Measurements from ENCODE around the gene ZNF296. TPM values are rescaled to one million over a fixed set of nuclear protein-coding genes. Genes with fewer than 3 reads are reported as not detected.

Gene ZNF296
- total RNA-seq, 1 donor from 2014 or later: 5.8 TPM

DNA sequence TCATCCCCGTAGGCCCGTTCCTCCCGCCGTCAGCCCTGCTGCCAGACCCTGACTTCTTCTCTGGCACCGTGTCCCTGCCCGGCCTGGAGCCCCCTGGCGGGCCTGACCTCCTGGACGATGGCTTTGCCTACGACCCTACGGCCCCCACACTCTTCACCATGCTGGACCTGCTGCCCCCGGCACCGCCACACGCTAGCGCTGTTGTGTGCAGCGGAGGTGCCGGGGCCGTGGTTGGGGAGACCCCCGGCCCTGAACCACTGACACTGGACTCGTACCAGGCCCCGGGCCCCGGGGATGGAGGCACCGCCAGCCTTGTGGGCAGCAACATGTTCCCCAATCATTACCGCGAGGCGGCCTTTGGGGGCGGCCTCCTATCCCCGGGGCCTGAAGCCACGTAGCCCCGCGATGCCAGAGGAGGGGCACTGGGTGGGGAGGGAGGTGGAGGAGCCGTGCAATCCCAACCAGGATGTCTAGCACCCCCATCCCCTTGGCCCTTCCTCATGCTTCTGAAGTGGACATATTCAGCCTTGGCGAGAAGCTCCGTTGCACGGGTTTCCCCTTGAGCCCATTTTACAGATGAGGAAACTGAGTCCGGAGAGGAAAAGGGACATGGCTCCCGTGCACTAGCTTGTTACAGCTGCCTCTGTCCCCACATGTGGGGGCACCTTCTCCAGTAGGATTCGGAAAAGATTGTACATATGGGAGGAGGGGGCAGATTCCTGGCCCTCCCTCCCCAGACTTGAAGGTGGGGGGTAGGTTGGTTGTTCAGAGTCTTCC is 38.7 kb downstream of the ZNF296 start:
- peak overlapping the region; percentile 49 for H3K27ac Mint-ChIP-seq
- H3K36me3 Mint-ChIP-seq (ENCODE audit: low read depth): peaks cover 61% of the 10 kb centered on the region
- H3K27me3 Mint-ChIP-seq (ENCODE audit: low read depth): no peaks in the 10 kb centered on the region
- H3K4me1 Mint-ChIP-seq (ENCODE audit: low read depth): peaks cover 21% of the 10 kb centered on the region
- DNase-seq (ENCODE audit: low spot score): no peak
- intact Hi-C loops (cut with micrococcal nuclease): loop anchor here (5.0 kb wide), 1 partner anchor 40 kb away; the partner anchor contains the start of genes GEMIN7 and ZNF296
- H3K4me3 Mint-ChIP-seq (ENCODE audit: low read depth): peak overlapping the region; percentile 64
- H3K9me3 Mint-ChIP-seq: no peaks in the 10 kb centered on the region

DNA sequence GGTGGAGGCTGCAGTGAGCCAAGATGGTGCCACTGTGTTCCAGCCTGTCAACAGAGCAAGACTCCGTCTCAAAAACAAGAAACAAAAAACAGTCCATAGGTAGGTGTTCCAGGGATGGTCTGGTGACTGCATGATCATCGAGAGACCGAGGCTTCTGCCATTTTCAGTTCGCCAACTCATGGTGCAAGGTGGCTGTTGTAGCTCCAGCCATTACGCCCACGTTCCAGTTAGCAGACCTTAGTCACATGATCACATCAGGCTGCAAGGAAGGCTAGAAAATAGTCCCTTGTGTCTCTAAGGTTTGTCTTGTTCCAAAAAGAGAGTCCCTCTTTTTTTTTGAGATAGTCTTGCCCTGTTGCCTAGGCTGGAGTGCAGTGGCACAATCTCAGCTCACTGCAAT is 40.5 kb downstream of the ZNF296 start:
- intact Hi-C loops (cut with micrococcal nuclease): loop anchor here (5.0 kb wide), 1 partner anchor 42 kb away; the partner anchor contains the start of genes GEMIN7 and ZNF296
- H3K4me3 Mint-ChIP-seq (ENCODE audit: low read depth): no peak overlapping the region
- H3K27me3 Mint-ChIP-seq (ENCODE audit: low read depth): no peaks in the 10 kb centered on the region
- no peak overlapping the region for H3K27ac Mint-ChIP-seq
- no peak for DNase-seq (ENCODE audit: low spot score)
- H3K36me3 Mint-ChIP-seq (ENCODE audit: low read depth): peaks cover 61% of the 10 kb centered on the region
- no peaks in the 10 kb centered on the region for H3K9me3 Mint-ChIP-seq
- peaks cover 13% of the 10 kb centered on the region for H3K4me1 Mint-ChIP-seq (ENCODE audit: low read depth)

DNA sequence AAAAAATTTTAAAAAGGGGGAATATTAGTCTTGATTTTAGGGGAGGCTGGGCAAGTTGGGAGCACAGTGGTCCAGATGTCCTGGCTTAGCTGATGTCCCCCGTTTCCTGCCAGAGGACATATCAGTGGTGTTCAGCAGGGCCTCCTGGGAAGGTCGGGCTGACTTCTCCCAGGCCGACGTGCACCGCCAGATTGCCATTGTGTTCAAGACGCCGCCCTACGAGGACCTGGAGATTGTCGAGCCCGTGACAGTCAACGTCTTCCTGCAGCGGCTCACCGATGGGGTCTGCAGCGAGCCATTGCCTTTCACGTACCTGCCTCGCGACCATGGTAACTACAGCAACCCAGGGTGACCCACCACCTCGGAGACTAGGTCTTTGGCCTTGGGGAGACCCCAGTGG is 43.9 kb downstream of the ZNF296 start:
- no peak overlapping the region for H3K27ac Mint-ChIP-seq
- intact Hi-C loops (cut with micrococcal nuclease): no loop called here
- H3K36me3 Mint-ChIP-seq (ENCODE audit: low read depth): peaks cover 70% of the 10 kb centered on the region
- no peak overlapping the region for H3K4me3 Mint-ChIP-seq (ENCODE audit: low read depth)
- no peaks in the 10 kb centered on the region for H3K9me3 Mint-ChIP-seq
- H3K27me3 Mint-ChIP-seq (ENCODE audit: low read depth): no peaks in the 10 kb centered on the region
- DNase-seq (ENCODE audit: low spot score): no peak
- H3K4me1 Mint-ChIP-seq (ENCODE audit: low read depth): no peaks in the 10 kb centered on the region

DNA sequence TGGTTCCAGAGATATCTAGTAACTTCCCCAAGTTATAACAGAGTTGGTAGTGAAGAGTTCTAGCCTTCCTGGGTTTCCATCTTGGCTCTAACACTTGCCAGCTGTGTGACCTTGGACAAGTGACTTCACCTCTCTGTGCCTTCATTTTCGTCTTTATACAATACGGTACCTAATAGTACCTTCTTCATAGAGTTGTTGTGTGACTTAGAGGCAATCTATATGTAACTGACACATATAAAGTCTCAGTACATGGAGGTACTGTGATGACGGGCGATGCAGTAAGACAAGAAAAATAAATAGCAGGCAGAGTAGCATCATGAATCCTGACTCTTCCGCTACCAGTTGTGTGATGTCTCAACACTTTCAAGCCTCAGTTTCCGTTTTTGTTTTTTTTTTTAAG is 45.5 kb downstream of the ZNF296 start:
- intact Hi-C loops (cut with micrococcal nuclease): no loop called here
- H3K36me3 Mint-ChIP-seq (ENCODE audit: low read depth): peaks cover 81% of the 10 kb centered on the region
- no peak overlapping the region for H3K27ac Mint-ChIP-seq
- H3K27me3 Mint-ChIP-seq (ENCODE audit: low read depth): no peaks in the 10 kb centered on the region
- no peak overlapping the region for H3K4me3 Mint-ChIP-seq (ENCODE audit: low read depth)
- H3K4me1 Mint-ChIP-seq (ENCODE audit: low read depth): no peaks in the 10 kb centered on the region
- H3K9me3 Mint-ChIP-seq: no peaks in the 10 kb centered on the region
- no peak for DNase-seq (ENCODE audit: low spot score)

DNA sequence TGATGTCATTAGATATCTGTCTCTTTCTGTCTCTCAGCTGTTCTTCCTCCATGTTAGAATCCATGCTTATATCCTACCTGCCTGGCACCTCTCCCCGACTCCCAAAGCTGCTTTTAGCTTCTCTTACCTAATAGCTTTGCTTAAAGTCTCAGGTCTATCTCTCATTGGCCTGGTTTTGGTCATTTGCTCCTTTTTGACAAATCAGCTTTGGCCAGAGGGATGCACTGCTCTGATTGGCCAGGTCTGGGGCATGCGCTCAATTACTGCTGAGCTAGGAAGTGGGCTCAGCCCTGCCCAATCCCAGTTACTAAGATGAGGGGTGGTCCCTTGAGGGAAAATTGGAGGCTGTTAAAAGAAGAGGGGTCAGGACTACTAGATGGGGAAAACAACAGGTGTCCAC is 48.9 kb downstream of the ZNF296 start:
- no peak for DNase-seq (ENCODE audit: low spot score)
- no peaks in the 10 kb centered on the region for H3K9me3 Mint-ChIP-seq
- intact Hi-C loops (cut with micrococcal nuclease): no loop called here
- H3K27me3 Mint-ChIP-seq (ENCODE audit: low read depth): no peaks in the 10 kb centered on the region
- H3K4me3 Mint-ChIP-seq (ENCODE audit: low read depth): no peak overlapping the region
- no peak overlapping the region for H3K27ac Mint-ChIP-seq
- H3K4me1 Mint-ChIP-seq (ENCODE audit: low read depth): no peaks in the 10 kb centered on the region
- peaks cover 73% of the 10 kb centered on the region for H3K36me3 Mint-ChIP-seq (ENCODE audit: low read depth)

DNA sequence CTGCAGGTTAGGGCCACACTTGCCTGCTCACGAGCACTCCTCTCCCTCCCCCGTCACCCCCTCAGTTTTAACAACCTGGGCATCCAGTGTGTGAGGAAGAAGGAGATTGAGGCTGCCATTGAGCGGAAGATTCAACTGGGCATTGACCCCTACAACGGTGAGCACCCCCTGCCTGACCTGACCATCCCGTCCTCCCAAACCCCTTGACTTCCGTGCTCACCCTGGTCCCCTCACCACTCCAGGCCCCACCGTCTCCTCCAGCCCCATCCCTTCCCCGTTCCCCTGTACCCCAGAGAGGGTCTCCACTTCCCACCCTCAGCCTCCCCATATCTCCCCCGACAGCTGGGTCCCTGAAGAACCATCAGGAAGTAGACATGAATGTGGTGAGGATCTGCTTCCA is 51.0 kb downstream of the ZNF296 start:
- intact Hi-C loops (cut with micrococcal nuclease): no loop called here
- no peak overlapping the region for H3K27ac Mint-ChIP-seq
- H3K36me3 Mint-ChIP-seq (ENCODE audit: low read depth): peaks cover 64% of the 10 kb centered on the region
- H3K4me1 Mint-ChIP-seq (ENCODE audit: low read depth): no peaks in the 10 kb centered on the region
- no peak for DNase-seq (ENCODE audit: low spot score)
- H3K27me3 Mint-ChIP-seq (ENCODE audit: low read depth): no peaks in the 10 kb centered on the region
- H3K4me3 Mint-ChIP-seq (ENCODE audit: low read depth): no peak overlapping the region
- no peaks in the 10 kb centered on the region for H3K9me3 Mint-ChIP-seq

DNA sequence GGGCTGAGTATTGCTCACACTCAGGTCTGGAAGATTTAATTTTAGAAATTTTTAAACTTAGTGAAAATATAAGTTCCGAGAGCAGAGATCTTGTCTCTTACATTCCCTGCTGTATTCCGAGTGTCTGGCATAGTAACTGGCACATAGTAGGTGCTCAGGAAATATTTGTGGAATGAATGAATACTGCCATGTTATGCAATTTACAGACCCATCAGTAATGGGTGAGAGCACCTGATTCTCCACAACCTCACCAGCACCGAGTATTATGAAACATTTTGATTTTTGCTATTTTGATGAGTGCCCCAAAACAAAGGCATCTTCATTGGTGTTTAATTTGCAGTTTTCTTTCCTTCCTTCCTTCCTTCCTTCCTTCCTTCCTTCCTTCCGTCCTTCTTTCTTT is 53.2 kb downstream of the ZNF296 start:
- intact Hi-C loops (cut with micrococcal nuclease): no loop called here
- no peak for DNase-seq (ENCODE audit: low spot score)
- no peak overlapping the region for H3K4me3 Mint-ChIP-seq (ENCODE audit: low read depth)
- H3K4me1 Mint-ChIP-seq (ENCODE audit: low read depth): no peaks in the 10 kb centered on the region
- H3K9me3 Mint-ChIP-seq: no peaks in the 10 kb centered on the region
- H3K27me3 Mint-ChIP-seq (ENCODE audit: low read depth): no peaks in the 10 kb centered on the region
- H3K36me3 Mint-ChIP-seq (ENCODE audit: low read depth): peaks cover 51% of the 10 kb centered on the region
- H3K27ac Mint-ChIP-seq: no peak overlapping the region

DNA sequence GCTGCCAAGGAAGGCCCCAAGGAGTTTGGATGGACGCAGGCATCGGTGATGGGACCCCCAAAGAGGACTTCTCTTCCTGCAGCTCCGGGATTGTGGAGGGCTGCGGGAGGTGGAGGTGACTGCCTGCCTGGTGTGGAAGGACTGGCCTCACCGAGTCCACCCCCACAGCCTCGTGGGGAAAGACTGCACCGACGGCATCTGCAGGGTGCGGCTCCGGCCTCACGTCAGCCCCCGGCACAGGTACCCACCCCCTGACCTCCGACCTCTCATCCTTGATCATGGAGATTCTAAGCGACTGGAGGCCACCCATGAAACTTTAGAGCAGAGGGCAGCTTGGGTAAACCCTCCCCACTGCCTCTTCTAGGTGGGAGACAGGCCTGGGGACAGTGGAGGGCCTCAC is 54.3 kb downstream of the ZNF296 start:
- H3K27ac Mint-ChIP-seq: no peak overlapping the region

More for the DNA sequence above, 54.3 kb downstream of the ZNF296 start:
- Mint-ChIP-seq H3K4me3 (ENCODE audit: low read depth) (no peak overlapping the region), H3K36me3 (ENCODE audit: low read depth) (peaks cover 45% of the 10 kb centered on the region), H3K4me1 (ENCODE audit: low read depth) (no peaks in the 10 kb centered on the region), H3K27me3 (ENCODE audit: low read depth) (no peaks in the 10 kb centered on the region), H3K9me3 (no peaks in the 10 kb centered on the region)
- intact Hi-C loops (cut with micrococcal nuclease): no loop called here
- no peak for DNase-seq (ENCODE audit: low spot score)

Other genes starting within 250 kb of the ZNF296 start
- 0.27 and 0.37 TPM in 2 replicates for gene NECTIN2, start 230.2 kb downstream of the ZNF296 start, total RNA-seq
- gene TOMM40, start 185.2 kb downstream of the ZNF296 start, total RNA-seq: 152 and 156 TPM in 2 replicates
- gene APOE, start 170.7 kb downstream of the ZNF296 start, total RNA-seq: 0.94 TPM in 2 replicates
- gene APOC1, start 161.9 kb downstream of the ZNF296 start, total RNA-seq: 3.1 and 6.4 TPM in 2 replicates
- gene APOC4, start 134.2 kb downstream of the ZNF296 start, total RNA-seq: not detected in 2 replicates
- not detected in 2 replicates for gene APOC2, start 130.4 kb downstream of the ZNF296 start, total RNA-seq
- gene CLPTM1, start 121.1 kb downstream of the ZNF296 start, total RNA-seq: 68.7 and 72.7 TPM in 2 replicates
- gene RELB, start 75.0 kb downstream of the ZNF296 start, total RNA-seq: 62.7 and 70.3 TPM in 2 replicates
- 102 and 105 TPM in 2 replicates for gene CLASRP, start 37.4 kb downstream of the ZNF296 start, total RNA-seq
- gene GEMIN7, start 2.8 kb upstream of the ZNF296 start, total RNA-seq: 44.9 and 49.4 TPM in 2 replicates
- gene PPP1R37, start 16.7 kb upstream of the ZNF296 start, total RNA-seq: 15.7 and 18.4 TPM in 2 replicates
- gene NKPD1, start 84.5 kb upstream of the ZNF296 start, total RNA-seq: 0.07 and 0.09 TPM in 2 replicates
- 27.4 and 31.4 TPM in 2 replicates for gene TRAPPC6A, start 101.8 kb upstream of the ZNF296 start, total RNA-seq
- 9.7 and 10.8 TPM in 2 replicates for gene BLOC1S3, start 102.3 kb upstream of the ZNF296 start, total RNA-seq
- gene EXOC3L2, start 168.9 kb upstream of the ZNF296 start, total RNA-seq: not detected in 2 replicates
- 25.6 and 28.9 TPM in 2 replicates for gene MARK4, start 174.8 kb upstream of the ZNF296 start, total RNA-seq
- gene CKM, start 246.4 kb upstream of the ZNF296 start, total RNA-seq: not detected in 2 replicates